ENCODE data around the gene XPR1. TPM values are rescaled to one million over a fixed set of nuclear protein-coding genes. Genes with fewer than 3 reads are reported as not detected.

XPR1 gene
- total RNA-seq, 4 donors from 2014 or later = 13.4 to 22.1 (median 14.9) TPM

DNA sequence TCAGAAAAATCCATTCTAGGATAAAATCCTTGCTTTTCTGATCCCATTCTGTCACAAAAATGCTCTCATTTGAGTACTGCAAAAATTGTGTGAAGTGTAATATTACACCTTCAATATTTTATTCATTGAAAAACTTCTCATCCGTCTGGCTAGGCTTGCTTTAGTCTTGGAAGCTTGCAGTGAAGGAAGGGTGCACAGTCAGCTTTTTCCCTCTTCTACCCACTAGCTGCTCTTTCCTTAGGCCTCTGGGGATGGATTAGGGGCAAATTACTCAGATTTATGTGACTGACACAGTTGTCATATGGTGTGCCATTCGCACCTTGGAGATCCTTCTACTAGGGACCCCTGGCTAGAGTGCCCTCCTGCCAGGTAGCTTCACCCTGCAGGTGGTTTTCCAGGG lies 40.9 kb upstream of the XPR1 start:
- TF ChIP-seq POLR2A (IDR thresholded peaks at IDR 0.05) (no peak), CTCF (IDR thresholded peaks at IDR 0.05) (no peak), EP300 (IDR thresholded peaks at IDR 0.05) (no peak)
- Histone ChIP-seq H3K27ac (no peak overlapping the region), H3K9me3 (no peaks in the 10 kb centered on the region), H3K4me1 (peaks cover 3% of the 10 kb centered on the region), H3K36me3 (no peaks in the 10 kb centered on the region), H3K4me3 (no peak overlapping the region), H3K27me3 (no peaks in the 10 kb centered on the region)
- 86% methylated on average over 2 of the region's 2 CpGs for WGBS
- no peak for DNase-seq (ENCODE audit: low spot score in 2 of 2)

DNA sequence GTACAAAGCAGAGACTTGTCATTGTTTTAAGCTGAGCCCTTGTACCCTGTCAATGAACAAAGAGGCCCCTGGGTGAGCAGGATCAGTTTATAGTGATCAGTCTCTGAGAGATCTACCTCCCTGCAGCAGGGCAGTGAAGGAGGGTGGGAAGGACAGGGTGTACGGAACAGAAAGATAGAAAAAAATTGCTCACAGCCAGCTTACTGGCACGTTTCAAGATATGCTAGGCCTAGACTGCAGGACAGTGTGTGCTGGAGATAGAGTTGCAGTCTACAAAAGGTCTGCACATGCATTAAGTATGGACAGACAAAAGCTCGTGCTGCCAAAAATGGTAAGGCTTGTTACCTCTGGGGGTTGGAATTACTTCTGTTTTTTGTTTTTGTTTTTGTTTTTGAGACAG lies 38.4 kb upstream of the XPR1 start:
- TF ChIP-seq EP300 (IDR thresholded peaks at IDR 0.05) (no peak), POLR2AphosphoS5 (IDR thresholded peaks at IDR 0.05) (no peak)
- H3K36me3 ChIP-seq = no peaks in the 10 kb centered on the region

DNA sequence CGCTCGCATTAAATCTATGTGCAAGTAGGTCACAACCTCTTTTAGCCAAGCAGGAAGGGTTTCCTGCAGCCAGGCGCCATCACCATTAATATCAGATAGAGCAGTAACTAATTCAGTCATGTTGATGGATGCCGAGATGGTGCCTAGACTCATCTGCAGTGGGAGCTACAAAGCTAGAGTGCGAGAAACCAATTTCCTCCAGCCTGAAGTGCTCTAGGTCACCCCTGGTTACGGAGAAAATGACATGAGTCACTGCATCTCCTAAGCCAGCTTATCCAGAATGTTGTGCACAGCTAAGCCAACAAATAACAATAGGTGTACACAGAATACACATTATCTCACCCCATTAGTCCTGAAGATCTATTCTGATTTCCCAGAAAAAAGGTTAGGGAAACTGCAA lies 37.1 kb upstream of the XPR1 start:
- Histone ChIP-seq H3K27ac (no peak overlapping the region), H3K27me3 (no peaks in the 10 kb centered on the region), H3K9me3 (no peaks in the 10 kb centered on the region), H3K36me3 (no peaks in the 10 kb centered on the region), H3K4me1 (no peaks in the 10 kb centered on the region), H3K4me3 (no peak overlapping the region)
- no peak for DNase-seq (ENCODE audit: low spot score in 2 of 2)
- WGBS = 86% methylated on average over 3 of the region's 6 CpGs
- TF ChIP-seq EP300 (IDR thresholded peaks at IDR 0.05) (no peak), POLR2AphosphoS5 (IDR thresholded peaks at IDR 0.05) (no peak), CTCF (IDR thresholded peaks at IDR 0.05) (no peak), POLR2A (IDR thresholded peaks at IDR 0.05) (no peak)

More for the DNA sequence above, 38.4 kb upstream of the XPR1 start:
- no peak overlapping the region for H3K27ac ChIP-seq
- no peaks in the 10 kb centered on the region for H3K27me3 ChIP-seq
- H3K9me3 ChIP-seq = no peaks in the 10 kb centered on the region
- no peak for DNase-seq (ENCODE audit: low spot score in 2 of 2)
- WGBS = 78% methylated on average over 3 of the region's 3 CpGs
- no peak overlapping the region for H3K4me3 ChIP-seq
- H3K4me1 ChIP-seq = no peaks in the 10 kb centered on the region

DNA sequence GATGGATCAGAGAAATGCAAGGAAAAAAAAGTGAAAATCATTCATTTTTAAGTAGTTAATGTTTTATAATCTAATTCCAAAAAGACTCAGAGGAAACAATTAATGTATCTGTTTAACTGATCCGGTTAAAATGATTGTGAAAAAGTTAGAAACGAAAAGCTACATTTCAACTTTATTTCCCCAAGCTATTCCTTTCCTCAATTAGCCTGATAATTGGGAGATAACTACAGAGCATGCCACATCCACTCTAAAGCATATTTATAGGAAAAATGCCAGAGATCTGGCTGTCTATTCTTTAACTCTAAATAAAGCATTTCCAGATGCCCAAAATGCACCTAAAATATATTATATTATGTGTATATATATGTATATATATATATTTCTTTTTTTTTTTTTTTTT lies 35.9 kb upstream of the XPR1 start:
- Histone ChIP-seq H3K27ac (no peak overlapping the region), H3K36me3 (no peaks in the 10 kb centered on the region), H3K9me3 (no peaks in the 10 kb centered on the region), H3K4me3 (no peak overlapping the region), H3K27me3 (no peaks in the 10 kb centered on the region), H3K4me1 (no peaks in the 10 kb centered on the region)
- no peak for DNase-seq (ENCODE audit: low spot score in 2 of 2)
- WGBS = 65% methylated on average over 2 of the region's 2 CpGs
- TF ChIP-seq EP300 (IDR thresholded peaks at IDR 0.05) (no peak), POLR2A (IDR thresholded peaks at IDR 0.05) (no peak), POLR2AphosphoS5 (IDR thresholded peaks at IDR 0.05) (no peak), CTCF (IDR thresholded peaks at IDR 0.05) (no peak)

DNA sequence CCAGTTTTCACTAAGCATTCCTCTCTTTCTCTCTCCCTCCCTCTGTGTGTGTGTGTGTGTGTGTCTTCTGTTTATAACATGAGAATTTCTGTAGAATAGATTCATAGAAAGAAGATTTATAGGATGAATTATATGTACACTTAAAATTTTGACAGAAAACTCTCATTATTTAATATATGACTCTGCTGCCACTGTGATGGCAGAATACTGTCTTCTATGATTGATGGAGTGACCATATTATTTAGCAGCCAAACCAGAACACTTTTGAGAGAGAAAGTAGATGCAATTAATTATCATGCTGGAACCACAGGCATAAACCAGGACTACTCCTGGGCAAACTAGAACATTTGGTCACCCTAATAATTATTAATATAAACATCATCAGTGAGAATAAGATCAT lies 34.3 kb upstream of the XPR1 start:
- TF ChIP-seq EP300 (IDR thresholded peaks at IDR 0.05) (no peak), CTCF (IDR thresholded peaks at IDR 0.05) (no peak), POLR2A (IDR thresholded peaks at IDR 0.05) (no peak), POLR2AphosphoS5 (IDR thresholded peaks at IDR 0.05) (no peak)
- DNase-seq (ENCODE audit: low spot score in 2 of 2) = no peak
- no peaks in the 10 kb centered on the region for H3K9me3 ChIP-seq
- H3K27me3 ChIP-seq = no peaks in the 10 kb centered on the region
- no peak overlapping the region for H3K27ac ChIP-seq
- no peaks in the 10 kb centered on the region for H3K36me3 ChIP-seq
- no peak overlapping the region for H3K4me3 ChIP-seq
- no peaks in the 10 kb centered on the region for H3K4me1 ChIP-seq

DNA sequence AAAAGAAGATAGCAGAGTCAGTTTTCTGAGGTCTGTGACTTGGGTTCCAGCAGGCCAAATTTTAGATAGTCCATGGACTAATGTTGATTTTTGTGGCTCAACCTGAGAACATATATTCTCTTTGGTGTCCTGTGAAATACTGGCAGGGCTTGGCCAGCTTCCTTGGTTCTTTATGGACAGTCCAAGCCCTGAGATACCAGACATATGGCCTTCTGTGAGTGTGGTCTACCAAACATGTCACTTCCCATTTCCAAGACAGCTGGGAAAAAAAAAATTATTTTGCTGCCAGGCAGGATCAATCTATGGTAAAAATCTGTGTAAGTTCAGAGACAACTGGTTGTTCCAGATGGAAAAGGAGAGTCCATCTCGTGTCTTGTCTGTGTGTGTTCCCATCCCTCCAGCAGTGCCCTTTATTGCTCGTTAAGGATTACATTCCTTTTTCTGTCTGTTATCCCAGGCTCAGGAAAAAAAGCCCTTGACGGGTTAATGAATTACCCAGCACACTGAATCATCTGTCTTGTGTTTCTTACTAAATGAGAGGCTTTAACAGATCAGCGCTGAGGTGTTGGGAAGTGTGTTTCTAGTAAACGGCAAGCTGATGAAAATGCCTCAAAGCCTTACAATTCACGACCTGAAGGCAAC lies 33.4 kb upstream of the XPR1 start:
- TF ChIP-seq CTCF (IDR thresholded peaks at IDR 0.05) (no peak), POLR2AphosphoS5 (IDR thresholded peaks at IDR 0.05) (no peak), EP300 (IDR thresholded peaks at IDR 0.05) (no peak), POLR2A (IDR thresholded peaks at IDR 0.05) (no peak)
- H3K4me3 ChIP-seq = no peak overlapping the region
- H3K27ac ChIP-seq = no peak overlapping the region
- 62% methylated on average over 6 of the region's 6 CpGs for WGBS
- H3K4me1 ChIP-seq = no peaks in the 10 kb centered on the region
- no peaks in the 10 kb centered on the region for H3K9me3 ChIP-seq
- DNase-seq (ENCODE audit: low spot score in 2 of 2) = no peak
- H3K27me3 ChIP-seq = no peaks in the 10 kb centered on the region
- no peaks in the 10 kb centered on the region for H3K36me3 ChIP-seq
